Skin of body (tissue), 2 donors: ENCODE data around the gene GLA. TPM values are rescaled to one million over a fixed set of nuclear protein-coding genes. Genes with fewer than 3 reads are reported as not detected.
A peak's percentile ranks its signal among the peaks of the same experiment; 100 is the strongest.

Source experiments
- DNase-seq: peaks from one replicate; lab custom pipeline; 2025; lab: John Stamatoyannopoulos, UW
- total RNA-seq: library from RNA; depleted of rRNA; stranded (reverse); fragments of >200 nt; gene quantifications from one replicate; pipeline ENCODE4 v1.2.3, GENCODE V29; 2014

The GLA gene
- total RNA-seq, 1 donor from 2014 or later, result 18.5 TPM

DNA sequence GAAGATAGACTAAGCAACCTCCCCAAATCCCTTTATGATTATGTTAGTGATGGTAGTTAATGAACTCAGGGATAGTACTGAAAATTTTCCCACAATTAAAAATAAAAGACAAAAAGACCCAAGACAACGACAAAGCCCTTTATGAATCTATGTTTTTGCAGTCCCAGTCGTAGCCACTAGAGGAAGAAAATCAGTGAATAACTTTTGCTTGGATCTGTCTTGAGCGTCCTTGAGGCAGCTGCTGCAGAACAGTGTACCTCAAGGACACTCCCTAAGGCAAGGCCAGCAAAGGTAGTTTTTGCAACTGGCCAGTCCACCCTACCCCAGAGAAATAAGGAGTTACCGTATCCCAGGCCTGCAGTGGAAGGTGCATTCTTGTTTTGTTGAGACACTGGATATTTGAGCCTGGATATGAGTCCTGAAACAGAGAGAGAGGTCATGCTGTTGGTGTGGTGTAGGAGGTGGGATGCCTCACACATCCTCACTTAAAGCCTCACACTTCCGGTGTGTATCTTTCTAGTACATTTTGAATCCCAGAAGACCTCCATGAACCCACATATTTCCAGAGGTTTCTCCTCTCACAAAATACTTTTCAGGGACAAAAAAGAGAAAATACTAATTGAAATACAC, 50.4 kb downstream of the GLA start:
- DNase-seq, result no peak

DNA sequence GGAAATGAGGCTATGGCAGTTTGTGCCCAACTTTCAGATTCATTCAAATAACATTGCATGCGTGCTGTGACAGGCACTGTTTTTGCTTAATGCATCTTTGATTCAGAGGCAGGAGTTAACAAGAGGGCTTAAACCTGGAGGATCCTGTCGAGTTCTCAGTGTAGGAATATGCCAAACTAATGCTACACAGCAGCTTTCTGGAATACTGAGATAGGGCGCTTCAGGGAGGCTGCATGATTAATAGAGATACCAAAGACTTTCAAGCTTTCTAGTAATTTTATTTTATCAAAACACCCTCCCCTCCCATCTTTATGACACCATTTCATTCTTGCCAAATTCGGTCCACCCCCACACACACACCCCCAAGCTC, 58.5 kb downstream of the GLA start:
- no peak for DNase-seq

DNA sequence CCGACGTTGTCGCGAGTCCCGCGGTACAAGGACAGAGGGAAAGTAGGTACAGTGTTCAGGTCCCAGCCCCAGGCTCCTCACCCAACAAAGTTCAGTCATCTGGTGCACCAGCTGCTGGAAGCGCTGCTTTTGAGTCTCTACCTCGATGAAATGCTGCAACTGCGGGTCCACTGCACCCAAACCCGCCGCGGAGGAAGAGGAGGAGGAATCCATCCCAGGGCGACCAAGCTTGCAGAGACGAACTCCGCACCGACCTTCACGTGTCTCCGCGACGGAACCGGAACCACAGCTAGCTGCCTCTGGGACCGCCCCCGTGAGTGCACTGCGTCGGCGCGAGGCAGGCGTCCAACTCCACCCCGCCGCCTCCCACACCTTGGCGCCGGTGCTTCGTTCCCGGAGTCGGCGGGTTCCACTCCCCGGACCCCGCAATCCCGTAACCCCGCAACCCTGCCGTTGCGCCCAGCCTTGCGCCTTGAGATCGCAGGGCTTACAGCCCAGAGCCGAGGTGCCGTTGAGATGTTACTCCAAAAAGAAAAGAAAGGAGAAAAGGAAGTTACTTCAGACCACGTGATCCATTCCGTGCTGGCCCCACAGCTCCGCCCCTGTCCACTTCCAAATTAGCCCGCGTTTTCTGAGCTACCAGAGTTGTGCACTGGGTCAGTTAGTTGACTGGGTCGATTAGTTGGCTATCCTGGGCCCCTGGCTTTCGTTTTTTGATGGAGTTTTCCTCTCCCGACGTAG, 59.1 kb downstream of the GLA start, which contains the start of gene TIMM8A:
Gene TIMM8A, minus strand, starts transcription at position 291 of the 741 bp plus-strand sequence. Its CDS starts 78 bp downstream, at position 213.
- peak; percentile 29 for DNase-seq

DNA sequence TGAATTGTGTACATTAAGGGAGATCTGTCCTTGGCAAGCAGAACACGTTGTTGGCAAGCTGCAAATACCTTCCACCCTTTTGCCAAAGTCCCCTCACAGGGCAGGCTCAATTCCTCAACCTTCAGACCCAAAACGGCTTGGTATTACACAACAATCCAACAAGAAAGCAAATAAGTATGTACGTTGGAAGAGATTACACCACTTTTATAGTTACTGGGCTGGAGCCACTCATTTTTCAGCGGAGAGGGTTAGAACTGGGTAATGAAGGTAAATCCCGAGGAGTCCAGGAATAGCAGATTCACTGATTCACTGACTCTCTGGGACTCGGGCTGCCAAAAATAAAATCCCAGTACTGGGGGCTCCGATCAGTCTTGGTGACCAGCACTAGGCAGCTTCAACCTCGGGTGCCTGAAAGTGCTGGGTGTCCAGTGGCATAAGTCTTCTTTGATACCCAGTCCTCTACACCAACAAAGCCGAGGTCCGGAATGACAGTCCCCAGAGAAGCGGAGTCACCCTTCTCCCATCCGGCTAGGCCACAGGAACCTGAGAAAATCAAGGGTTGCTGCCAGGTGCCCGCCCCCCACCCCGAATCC, 59.8 kb downstream of the GLA start:
- no peak for DNase-seq

Other genes with a start within 250 kb of the GLA start
- gene DRP2, start 188.1 kb downstream of the GLA start, total RNA-seq, result 0.69 TPM
- 0.20 TPM for gene TAF7L, start 116.6 kb downstream of the GLA start, total RNA-seq
- gene TIMM8A, start 59.2 kb downstream of the GLA start, total RNA-seq, result 5.0 TPM
- 8.2 TPM for gene BTK, start 21.7 kb downstream of the GLA start, total RNA-seq
- 432 TPM for gene RPL36A, start 16.9 kb downstream of the GLA start, total RNA-seq
- 68.6 TPM for gene HNRNPH2, start 297 bp upstream of the GLA start, total RNA-seq
- gene ARMCX4, start 77.5 kb upstream of the GLA start, total RNA-seq, result 13.5 TPM
- 60.7 TPM for gene ARMCX1, start 142.6 kb upstream of the GLA start, total RNA-seq
- gene ARMCX6, start 210.1 kb upstream of the GLA start, total RNA-seq, result 30.0 TPM
- gene ARMCX3, start 215.2 kb upstream of the GLA start, total RNA-seq, result 66.8 TPM